GM21786 (cell line): ENCODE measurements around the gene HMGCLL1.

Experiments used
- ATAC-seq: cut with Tn5 transposase; IDR thresholded peaks from one replicate; pipeline ENCODE4 v1.9.1; 2021; ENCODE audit not compliant: unreplicated experiment

The HMGCLL1 gene

DNA sequence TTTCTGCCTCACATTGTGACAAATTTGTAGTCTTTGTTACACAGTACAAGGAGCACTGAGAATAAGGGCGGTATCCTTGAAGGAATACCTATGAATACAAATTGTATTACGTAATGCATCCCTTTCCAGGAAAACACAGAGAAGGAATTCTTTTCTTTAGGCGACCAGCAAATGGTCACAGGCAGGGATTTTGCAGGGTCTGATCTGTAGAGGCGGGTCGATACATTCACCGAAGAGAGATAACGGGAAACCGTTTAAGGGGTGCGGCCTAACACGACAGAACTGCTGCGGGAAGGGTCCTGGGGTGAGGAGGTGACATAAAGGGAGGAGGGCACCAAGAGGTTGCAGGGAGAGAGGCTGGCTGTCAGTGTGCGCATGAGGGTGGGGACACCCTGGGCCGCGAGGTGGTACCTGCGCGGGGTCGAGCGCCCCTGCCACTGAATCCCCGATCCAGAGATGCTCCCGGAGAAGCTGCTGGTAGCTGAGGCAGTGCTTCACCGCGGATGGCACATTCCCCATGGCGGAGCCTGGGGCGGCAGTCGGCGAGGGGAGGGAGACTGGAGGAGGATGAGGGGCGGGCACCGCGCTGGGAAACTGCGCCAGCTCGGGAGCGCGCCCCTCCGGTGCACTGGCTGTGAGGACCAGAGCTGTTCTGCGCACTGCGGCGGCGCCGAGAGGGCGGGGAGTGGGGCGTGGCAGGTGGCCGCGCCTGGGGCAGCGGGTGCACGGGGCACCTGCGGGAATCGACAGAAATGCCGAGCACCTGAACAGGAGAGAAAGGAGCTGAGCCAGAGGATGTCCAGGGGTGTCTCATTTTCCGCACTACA is at the start of gene HMGCLL1:
Gene HMGCLL1 (minus strand): TSS at position 656 of the 827 bp plus-strand sequence. CDS start 137 bp downstream, at position 519.
- no peak for ATAC-seq

- ATAC-seq = no peak
Measured at GRCh38 chr6:55621993-55622392, 43.0 kb upstream of the HMGCLL1 start.

DNA sequence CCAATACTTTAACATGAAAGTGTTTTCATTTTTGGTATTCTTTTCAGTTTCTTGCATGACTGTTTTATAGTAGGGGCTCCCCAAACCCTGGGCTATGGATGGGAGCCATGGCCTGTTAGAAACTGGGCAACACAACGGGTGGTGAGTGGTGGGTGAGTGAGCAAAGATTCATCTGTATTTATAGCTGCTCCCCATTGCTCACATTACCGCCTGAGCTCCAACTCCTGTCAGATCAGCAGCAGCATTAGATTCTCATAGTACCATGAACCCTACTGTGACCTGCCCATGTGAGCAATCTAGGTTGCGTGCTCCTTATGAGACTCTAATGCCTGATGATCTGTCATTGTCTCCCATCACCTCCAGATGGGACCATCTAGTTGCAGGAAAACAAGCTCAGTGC is 42.3 kb upstream of the HMGCLL1 start:
- ATAC-seq = no peak

- ATAC-seq = peak; percentile 74
Measured at GRCh38 chr6:55617272-55617671, 38.3 kb upstream of the HMGCLL1 start.

DNA sequence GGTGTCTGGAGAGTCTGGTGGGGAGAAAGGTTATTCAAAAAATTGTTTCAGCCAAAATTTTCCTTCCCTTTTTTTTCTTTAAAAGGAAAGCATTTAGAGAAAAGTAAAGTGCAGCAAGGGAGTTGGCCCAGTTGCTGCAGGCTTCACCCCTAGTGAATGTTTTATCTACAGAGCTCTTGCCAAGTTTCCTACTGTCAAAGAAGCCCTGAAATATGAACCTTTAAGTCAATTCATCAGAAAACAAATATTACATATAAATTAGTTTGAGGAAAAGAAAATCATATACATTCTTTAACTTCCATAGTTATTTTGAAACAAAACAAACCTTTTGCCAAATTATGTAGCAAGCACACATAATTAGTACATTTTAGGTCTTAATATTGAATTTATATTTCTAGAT is 25.0 kb upstream of the HMGCLL1 start:
- no peak for ATAC-seq

GRCh38 chr6:55601120-55601519 is 22.1 kb upstream of the HMGCLL1 start:
- ATAC-seq = no peak

- ATAC-seq = no peak
Measured at GRCh38 chr6:55594442-55594841, 15.4 kb upstream of the HMGCLL1 start.

GRCh38 chr6:55584654-55585354 is 5.8 kb upstream of the HMGCLL1 start:
- no peak for ATAC-seq

DNA sequence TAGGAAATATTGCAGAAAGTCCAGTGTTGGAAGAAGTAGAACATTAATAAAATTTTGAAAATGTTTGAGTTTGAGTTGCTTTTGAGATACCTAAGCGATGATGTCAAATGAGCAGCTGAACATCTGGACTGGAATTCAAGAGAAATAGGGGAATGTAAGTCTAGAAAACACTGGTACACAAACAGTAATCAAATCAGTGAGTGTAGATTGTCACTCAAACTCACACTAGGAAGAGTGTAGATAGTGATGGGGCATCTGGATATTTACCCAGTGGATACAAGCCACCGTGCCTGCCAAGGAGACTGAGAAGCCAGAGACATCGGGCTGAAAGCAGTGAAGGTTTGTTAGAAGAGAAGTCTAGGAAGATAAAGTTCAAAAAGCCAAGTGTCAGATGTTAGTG is 2.2 kb downstream of the HMGCLL1 start:
- ATAC-seq = no peak

- ATAC-seq = no peak
Measured at GRCh38 chr6:55574556-55574955, 4.4 kb downstream of the HMGCLL1 start.

- no peak for ATAC-seq
Measured at GRCh38 chr6:55569638-55570037, 9.4 kb downstream of the HMGCLL1 start.

DNA sequence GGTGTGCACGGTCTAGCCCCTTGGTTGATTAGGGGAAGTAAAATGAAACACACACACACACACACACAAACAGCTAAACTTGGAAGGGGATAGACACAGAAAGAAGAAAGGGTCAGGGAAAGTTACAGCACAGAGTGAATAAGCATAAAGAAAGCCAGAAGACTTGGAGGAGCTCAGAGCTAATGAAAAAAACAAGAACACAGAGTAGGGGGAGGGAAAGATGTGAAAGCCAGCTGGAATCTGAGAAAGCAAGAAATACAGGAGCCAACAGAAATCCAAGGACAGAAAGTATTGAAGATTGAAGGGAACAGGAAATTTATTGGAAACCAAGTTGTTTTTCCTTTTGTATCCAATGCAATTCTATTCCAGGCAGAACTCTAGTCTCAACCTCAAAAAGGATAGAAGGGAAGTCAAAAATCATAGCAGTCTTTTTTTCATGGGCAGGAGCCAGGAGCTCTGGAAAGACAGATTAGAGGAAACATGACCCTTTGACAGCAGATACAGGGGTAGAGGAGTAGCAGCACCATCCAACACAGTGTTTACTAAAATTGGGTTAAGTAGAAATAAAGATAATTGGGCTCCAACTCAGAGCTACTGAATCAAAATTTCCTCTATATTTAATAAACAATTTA is 10.1 kb downstream of the HMGCLL1 start:
- ATAC-seq = no peak

GRCh38 chr6:55567558-55567957 is 11.4 kb downstream of the HMGCLL1 start:
- no peak for ATAC-seq

DNA sequence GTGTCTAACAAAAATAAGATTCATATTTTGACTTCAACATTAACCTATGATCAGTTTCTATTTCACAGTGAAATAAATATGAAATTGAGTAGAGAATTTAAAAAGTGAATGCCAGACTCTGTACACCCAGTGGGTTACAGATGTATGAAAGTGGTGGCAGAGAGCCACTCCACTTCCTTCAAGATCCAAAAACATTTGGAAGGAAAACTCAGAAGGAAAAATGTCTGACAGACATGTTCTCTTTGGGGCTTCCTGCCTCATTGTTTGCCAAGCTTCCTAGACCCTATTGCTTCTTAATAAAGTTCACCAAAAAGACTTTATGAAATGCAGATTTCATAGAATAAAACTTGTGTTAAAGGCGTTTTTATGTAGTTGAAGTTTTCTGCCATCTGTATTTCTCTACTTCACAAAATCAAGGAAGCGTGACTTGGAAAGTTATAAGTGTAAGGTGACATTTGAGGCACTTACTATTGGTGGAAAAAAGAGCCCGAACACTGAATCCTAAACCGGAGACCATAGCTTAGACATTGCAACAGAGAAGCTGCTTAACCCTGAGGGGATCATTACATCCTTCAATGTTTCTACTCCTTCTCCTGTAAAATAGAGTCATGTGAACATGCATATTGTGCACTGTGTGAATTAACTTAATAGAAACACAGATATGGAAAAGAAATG is 12.8 kb downstream of the HMGCLL1 start:
- ATAC-seq = no peak

GRCh38 chr6:55562318-55562717 is 16.7 kb downstream of the HMGCLL1 start:
- no peak for ATAC-seq

GRCh38 chr6:55560290-55560885 is 18.6 kb downstream of the HMGCLL1 start:
- no peak for ATAC-seq

DNA sequence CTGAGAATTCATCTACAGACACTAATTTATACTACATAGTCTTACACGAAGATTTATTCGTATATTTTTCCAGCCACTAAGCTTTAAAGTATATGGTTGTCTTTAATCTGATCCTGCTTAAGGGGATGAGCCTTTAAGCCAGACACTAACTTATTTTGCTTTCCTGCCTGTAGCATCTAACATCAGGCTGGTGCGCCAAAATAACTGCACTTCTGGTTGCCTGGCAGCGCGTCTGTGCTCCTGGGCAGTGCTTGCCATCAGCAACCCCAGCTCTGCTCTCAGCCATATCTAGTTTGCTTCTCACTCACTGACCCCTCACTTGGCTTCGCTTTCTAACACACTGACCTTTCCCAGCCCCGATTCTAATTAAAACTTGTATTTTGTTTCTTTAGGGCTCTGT is 21.8 kb downstream of the HMGCLL1 start:
- ATAC-seq = no peak

DNA sequence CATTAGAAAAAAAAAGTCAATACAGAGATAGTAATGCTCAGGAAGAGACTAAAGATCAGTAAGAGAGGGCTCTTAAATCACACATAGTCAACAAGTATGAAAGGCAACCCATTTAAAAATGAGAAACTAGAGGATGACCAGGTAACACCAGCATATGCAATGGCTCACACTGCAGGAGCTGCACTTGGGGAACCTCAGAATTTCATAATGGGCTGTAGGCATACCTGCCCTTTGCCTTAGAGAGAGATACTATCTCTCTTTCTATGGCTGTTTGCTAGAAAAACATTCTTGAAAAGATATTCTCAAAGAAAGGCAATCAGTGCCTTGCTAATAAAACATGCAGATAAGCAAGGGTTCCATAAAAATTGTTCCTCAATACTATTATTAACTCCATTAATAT is 33.2 kb downstream of the HMGCLL1 start:
- ATAC-seq = no peak

DNA sequence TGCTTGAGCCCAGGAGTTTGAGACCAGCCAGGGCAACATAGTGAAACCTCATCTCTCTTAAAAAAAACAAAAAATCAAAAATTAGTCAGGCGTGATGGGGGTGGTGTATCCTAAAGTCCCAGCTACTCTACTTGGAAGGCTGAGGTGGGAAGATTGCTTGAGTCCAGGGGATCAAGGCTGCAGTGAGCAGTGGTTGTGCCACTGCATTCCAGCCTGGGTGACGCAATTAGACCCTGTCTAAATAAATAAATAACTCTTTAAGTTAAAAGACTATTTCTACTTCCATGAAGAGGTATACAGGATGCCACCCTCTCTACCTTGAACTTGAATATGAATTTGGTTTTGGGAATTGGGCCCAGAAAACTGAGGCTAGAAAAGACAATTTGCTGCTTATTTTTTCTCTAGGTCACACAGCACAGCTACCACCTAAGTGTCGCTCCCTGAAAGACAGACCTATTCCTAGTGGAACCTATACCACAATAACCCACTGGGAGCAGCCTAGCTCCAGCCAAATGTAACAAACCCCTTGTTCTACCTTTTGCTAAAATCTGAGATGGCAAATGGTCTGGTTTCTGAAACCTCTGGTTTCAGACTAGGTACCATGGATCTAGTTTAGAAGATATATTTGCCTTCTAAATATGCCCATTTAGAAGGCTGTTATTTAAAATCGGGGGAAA is 35.2 kb downstream of the HMGCLL1 start:
- ATAC-seq = no peak

DNA sequence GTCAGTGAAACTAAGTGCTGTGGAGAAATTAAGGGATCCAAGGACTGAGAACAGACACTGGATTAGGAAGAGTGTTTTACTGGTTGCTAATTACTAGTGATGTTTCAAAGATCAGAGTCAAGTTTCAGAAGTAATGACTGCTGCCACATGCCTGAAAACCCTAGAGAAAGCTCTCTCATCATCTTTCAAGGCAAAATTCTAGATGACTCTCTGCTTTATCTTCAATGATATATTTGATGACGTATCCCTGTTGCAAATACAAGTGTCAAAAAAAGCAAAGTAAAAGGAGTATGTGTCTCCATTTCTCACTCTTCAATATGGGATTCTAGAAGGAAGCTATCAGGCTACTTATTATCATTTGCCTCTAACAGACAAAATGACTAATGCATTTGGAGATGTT is 38.0 kb downstream of the HMGCLL1 start:
- ATAC-seq = no peak
